Ureter (tissue), 1 donor: ENCODE data around the gene KCNH6. TPM values are rescaled to one million over a fixed set of nuclear protein-coding genes. Genes with fewer than 3 reads are reported as not detected.

Source experiments
- DNase-seq: peaks from one replicate; pipeline ENCODE4 v3.0.0-alpha.2; 2020; ENCODE audit warnings: low spot score
- total RNA-seq: library from RNA; stranded (reverse); gene quantifications from one replicate; pipeline ENCODE4 v1.2.4, GENCODE V29; 2023
- donor health status: DM: yes; HTN: yes; CAD: no.

Gene KCNH6
- total RNA-seq, 1 donor from 2014 or later, result not detected

DNA sequence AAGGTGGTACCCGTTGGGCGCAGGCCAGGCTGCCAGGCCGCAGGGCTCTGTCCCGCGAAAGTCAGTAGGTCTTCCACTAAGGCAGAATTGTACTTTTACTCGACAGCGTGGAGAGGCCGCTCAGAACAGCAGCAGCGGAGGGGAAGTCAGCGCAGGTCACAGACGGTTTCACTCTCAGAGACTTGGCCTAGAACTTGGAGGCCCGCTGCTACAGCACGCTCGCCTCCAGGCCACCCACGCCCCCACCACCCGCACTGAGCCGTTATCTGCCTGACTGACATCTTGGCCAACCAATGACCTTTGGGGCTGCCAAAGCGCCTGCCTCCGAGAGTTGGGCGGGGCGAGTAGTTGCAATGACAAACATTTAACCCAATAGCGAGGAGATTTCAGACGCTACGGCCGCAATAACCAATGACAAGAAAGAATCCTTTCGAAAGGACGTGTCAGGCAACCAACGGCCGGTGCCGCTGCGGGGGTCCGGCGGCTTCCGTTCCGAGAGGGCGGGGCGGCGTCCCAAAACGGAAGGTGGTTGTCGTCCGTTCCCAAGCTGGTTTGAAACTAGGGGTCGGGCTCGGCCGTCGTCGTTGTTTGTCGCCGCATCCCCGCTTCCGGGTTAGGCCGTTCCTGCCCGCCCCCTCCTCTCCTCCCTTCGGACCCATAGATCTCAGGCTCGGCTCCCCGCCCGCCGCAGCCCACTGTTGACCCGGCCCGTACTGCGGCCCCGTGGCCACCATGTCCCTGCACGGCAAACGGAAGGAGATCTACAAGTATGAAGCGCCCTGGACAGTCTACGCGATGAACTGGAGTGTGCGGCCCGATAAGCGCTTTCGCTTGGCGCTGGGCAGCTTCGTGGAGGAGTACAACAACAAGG is 27.0 kb downstream of the KCNH6 start, which contains the start of gene DCAF7:
Gene DCAF7 (plus strand): TSS at position 532 of the 871 bp plus-strand sequence. CDS start 201 bp downstream, at position 733.
- peak; percentile 100 for DNase-seq

DNA sequence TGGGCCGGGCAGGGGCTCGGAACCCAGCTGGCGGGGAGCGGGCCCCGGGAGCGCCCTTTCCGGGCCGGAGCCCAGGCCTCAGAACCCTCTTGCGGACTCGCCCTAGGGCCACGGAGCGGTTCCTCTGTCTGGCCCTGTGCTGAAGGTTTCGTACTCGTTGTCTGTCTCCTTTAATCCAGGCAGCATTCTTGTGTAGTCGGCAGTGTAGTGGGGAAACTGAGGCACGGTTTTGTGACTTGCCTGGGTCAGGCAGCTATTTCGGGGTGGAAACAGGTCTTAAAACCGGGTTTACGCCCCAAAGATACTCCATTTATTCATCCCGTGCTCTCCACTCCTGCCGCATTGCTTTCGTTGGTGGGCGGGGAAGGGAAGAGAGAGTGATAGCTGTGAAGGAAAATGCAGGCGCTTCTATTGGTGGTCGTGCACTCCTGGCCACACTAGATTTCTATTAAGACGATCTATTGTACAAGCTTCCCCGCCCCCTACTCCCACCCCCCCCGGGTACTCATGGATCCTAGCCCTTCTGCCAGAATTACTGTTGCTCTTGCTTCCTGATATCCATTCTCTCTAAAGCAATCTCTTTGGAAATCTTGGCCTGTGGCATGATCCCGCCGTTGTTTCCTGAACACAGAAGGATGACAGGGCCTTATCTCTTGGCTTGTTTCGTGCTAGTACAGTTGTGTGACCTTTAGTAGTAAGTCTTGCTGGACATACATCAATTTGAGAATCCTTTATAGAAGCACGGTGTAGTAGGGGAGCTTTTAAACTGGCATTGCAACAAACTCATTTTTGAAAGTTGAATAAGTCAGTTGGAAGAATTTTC is 27.9 kb downstream of the KCNH6 start:
- DNase-seq, result no peak

DNA sequence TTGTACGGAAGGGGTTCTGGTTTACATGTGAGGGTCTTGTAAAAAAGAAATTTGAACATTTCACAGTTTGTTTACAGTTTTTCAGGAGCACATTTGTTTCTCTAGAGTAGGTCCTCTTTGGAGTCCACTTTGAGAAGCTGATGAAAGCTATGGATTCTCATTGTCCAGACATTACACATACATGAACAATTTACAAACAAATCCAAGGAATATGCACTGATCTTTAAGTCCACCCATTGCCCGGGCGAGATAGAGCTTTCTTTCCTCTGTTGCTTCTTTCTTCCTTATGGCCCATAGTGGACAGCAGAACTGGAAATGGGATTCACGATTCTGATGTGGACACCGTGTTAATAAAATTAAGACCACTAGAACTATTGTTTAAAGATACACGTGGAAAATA is 29.1 kb downstream of the KCNH6 start:
- DNase-seq, result no peak

- no peak for DNase-seq
These were observed 32.5 kb downstream of the KCNH6 start for GRCh38 chr17:63555500-63556156.

DNA sequence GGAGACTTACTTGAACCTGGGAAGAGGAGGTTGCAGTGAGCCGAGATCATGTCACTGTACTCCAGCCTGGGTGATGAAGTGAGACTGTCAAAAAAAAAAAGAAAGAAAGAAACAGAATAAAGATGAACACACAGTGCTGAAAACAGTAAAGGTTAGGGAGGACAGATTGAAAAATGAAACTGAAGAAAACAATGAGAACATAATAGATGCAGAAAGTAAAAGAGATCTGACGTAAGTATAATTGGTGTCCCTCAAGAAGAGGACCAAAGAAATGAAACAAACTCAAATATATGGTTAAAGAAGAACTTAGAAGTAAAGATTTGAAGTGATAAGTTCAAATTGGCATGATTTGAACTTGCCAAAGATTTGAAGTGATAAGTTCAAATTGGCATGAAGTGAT is 34.3 kb downstream of the KCNH6 start:
- no peak for DNase-seq

- DNase-seq, result no peak
These were observed 35.3 kb downstream of the KCNH6 start for GRCh38 chr17:63558441-63558840.

DNA sequence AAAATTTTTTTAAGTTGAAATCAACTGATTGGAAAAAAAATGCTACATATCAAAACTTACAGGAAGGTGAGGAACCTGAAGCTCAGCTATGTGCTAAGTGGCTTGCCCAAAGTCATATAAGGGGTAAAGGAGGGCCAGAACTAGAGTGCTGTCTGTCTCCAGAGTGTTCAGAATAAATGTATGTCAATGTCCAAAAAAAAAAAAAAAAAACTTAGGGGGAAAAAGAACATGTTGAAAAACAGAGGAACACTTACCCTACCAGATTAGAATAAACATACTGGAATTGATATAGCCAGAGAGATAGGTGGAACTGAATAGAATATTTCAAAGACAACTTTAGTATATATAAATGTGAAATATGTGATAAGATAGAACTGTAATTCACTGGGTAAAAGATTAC is 38.7 kb downstream of the KCNH6 start:
- DNase-seq, result no peak

DNA sequence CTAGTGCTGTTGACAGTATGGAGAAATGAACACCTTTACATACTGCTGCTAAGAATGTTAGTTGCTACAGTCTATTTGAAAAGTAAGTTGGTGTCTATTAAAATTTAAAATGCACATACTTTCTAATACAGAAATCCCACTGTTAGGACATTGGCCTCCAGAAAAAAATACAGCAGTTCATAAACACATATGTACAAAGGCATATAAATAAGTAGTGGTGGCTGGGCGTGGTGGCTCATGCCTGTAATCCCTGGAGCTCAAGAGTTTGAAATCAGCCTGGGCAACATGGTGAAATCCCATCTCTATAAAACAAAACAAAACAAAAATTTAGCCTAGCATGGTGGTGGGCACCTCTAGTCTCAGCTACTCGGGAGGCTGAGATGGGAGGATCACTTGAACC is 40.2 kb downstream of the KCNH6 start:
- DNase-seq, result no peak

- DNase-seq, result no peak
These were observed 41.4 kb downstream of the KCNH6 start for GRCh38 chr17:63564562-63564961.

DNA sequence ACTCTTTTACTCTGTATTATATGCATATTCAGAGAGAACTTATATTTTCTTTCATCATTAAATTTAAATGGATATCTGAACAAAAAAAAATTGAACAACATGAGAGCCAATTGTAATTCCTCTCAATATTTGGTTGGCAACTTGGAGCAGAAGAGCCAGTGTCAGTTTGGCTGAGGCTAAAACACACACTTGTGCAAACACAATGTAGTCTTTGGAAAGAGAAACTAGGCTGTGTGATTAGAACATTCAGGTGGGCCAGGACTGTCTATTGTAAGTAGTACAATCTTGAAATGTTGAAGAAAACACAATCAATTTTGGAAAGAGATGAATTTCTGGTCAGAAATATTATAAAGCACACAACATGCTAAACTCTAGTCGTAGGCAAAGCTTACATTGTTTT is 44.1 kb downstream of the KCNH6 start:
- no peak for DNase-seq

- DNase-seq, result no peak
These were observed 45.4 kb downstream of the KCNH6 start for GRCh38 chr17:63568563-63568962.

GRCh38 chr17:63571632-63572310 is 48.6 kb downstream of the KCNH6 start:
- DNase-seq, result no peak

GRCh38 chr17:63573634-63574033 is 50.5 kb downstream of the KCNH6 start:
- DNase-seq, result no peak

DNA sequence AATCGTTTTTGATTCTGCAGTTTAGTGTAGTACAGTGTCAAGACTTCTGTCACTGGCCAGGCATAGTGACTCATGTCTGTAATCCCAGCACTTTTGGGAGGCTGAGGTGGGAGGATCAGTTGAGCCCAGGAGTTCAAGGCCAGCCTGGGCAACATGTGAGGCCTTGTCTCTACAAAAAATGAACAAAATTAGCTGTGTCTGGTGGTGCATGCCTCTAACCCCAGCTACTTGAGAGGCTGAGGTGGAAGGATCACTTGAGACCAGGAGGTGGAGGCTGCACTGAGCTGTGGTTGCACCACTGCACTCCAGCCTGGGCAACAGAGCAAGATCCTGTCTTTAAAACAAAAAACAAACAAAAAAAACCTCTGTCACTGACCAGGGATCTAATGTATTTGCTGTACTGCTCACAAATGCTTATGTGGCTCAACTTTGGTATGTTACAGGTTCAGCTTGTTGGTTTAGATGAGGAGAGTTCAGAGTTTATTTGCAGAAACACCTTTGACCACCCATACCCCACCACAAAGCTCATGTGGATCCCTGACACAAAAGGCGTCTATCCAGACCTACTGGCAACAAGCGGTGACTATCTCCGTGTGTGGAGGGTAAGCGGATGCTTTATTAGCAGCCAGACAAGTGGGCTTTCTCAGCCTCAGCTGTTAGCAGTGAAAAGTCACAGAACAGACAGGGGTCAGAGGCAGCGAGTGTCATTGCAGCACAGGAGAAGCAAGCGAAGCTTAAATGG is 55.0 kb downstream of the KCNH6 start:
- no peak for DNase-seq

DNA sequence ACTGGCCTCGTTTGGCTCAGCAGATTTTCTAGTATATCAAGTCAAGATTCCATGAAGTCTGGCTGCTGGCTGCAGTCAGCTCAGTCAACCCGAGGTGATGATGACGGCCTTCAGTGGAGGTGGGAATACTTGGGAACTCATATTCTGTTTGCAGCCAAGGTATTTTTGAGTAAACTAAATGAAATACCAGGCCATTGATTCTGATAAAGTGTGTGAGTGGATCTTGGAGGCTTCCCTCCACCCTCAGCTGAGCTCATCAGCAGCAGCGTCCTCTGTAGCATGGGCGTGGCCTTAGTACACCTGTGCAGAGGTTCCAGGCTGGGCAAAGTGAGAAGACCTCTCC is 55.6 kb downstream of the KCNH6 start:
- no peak for DNase-seq

- DNase-seq, result no peak
These were observed 56.5 kb downstream of the KCNH6 start for GRCh38 chr17:63579633-63580032.

DNA sequence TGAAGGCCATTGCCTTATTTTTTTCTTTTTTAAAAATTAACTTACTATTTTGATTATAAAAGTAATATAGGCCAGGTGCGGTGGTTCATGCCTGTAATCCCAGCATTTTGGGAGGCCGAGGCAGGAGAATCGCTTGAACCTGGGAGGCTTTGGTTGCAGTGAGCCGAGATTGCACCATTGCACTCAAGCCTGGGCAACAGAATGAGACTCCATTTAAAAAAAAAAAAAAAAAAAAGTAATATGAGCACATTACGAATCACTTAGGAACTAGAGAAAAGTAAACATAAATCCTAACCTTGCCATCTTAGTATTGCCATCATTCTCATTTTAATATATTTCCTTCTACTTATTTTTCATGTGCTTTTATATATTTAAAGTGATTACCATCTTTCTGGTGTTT is 64.6 kb downstream of the KCNH6 start:
- no peak for DNase-seq

GRCh38 chr17:63588797-63589196 is 65.6 kb downstream of the KCNH6 start:
- no peak for DNase-seq

DNA sequence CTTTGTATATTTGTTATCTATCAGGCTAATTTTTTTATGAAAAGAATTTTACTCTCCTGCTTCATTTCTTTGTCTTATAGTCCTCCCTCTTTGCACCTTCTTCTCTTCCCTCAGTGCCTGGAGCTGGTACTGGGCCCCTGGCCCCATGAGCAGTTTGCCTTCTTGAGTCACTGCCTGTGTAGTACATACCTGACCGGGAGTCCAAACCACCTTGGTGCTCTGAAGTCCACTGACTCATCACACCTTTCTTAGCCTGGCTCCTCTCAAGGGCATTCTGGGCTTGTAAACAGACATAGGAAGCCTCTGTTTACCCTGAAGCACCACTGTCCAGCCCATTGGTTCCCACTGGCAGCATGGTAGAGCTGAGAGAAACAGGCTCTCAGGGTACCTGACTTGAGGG is 66.5 kb downstream of the KCNH6 start:
- DNase-seq, result no peak

GRCh38 chr17:63592797-63593196 is 69.6 kb downstream of the KCNH6 start:
- DNase-seq, result no peak

- no peak for DNase-seq
These were observed 72.0 kb downstream of the KCNH6 start for GRCh38 chr17:63595132-63595531.
